Effector CD8-positive, alpha-beta T cell (primary cell): ENCODE results near the gene KCNAB3.

ENCODE experiments used
- DNase-seq: peaks from one replicate; lab custom pipeline; 2025; lab: John Stamatoyannopoulos, UW

KCNAB3 gene

GRCh38 chr17:7878234-7878633 is 51.4 kb downstream of the KCNAB3 start:
- DNase-seq = no peak

GRCh38 chr17:7875804-7876370 is 53.8 kb downstream of the KCNAB3 start:
- no peak for DNase-seq

GRCh38 chr17:7873051-7873450 is 56.6 kb downstream of the KCNAB3 start:
- no peak for DNase-seq
